ENCODE measurements around the gene AMBRA1.

DNA sequence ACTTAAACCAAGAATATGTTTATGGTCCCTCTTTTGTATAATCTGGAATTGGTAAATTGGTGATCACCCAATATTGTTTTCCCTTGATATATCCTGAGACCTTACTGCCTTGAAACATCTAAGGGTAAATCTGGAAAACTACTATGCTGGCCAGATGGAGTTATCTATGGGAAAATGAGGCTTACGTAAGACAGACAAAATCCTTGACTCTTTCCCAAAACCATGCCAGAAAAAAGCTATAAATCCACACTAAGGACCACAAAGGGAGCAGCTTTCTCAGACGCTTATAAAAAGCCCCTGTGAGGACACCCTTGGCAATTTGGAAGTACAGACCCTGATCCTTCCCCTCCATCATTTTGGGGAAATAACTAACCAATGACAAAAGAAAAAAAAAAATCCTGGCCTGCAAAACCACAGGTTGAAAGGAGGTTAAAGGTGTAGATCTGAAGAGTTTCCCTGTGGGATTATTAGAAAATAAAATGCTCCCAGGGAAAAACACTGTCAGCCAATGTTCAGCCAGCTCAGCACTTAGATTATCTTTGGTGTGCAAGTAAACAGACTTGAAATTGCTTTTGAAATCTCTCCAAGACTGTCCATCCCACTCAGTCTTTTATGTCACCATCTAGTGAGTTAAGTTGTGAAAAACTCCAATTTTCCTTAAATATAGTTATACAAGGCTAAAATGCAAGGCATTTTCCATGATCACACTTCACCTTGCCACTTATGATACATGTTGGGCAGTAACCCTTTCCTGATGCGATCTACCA lies 6.6 kb upstream of the AMBRA1 start:
- TF ChIP-seq, protein P1, sequence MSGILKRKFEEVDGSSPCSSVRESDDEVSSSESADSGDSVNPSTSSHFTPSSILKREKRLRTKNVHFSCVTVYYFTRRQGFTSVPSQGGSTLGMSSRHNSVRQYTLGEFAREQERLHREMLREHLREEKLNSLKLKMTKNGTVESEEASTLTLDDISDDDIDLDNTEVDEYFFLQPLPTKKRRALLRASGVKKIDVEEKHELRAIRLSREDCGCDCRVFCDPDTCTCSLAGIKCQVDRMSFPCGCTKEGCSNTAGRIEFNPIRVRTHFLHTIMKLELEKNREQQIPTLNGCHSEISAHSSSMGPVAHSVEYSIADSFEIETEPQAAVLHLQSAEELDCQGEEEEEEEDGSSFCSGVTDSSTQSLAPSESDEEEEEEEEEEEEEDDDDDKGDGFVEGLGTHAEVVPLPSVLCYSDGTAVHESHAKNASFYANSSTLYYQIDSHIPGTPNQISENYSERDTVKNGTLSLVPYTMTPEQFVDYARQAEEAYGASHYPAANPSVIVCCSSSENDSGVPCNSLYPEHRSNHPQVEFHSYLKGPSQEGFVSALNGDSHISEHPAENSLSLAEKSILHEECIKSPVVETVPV (CRISPR knock-in tag; IDR thresholded peaks at IDR 0.05): no peak
- TF ChIP-seq ZFP3 (CRISPR knock-in tag; IDR thresholded peaks at IDR 0.05): no peak
- TF ChIP-seq ARNTL (CRISPR knock-in tag; IDR thresholded peaks at IDR 0.05; ENCODE audit: borderline replicate concordance, low read depth): no peak
- TF ChIP-seq CSDC2 (CRISPR knock-in tag; IDR thresholded peaks at IDR 0.05): no peak

Measured in SK-N-SH treated with all-trans-retinoic acid at 6 μM for 48 hours (cell line).